Measurements from ENCODE around the gene TAS2R60. TPM values are rescaled to one million over a fixed set of nuclear protein-coding genes. Genes with fewer than 3 reads are reported as not detected.

The TAS2R60 gene
- total and polyA plus RNA-seq, 4 donors, result 0.05 to 1.0 TPM; not detected in 2

GRCh38 chr7:143459359-143459758 is 16.1 kb downstream of the TAS2R60 start:
- Histone ChIP-seq H3K4me3 (no peak overlapping the region), H3K9ac (ENCODE audit: insufficient read depth in 1 of 2, low read length in 2 of 2) (no peak overlapping the region), H3K27me3 (ENCODE audit: control insufficient read depth in 3 of 3, insufficient read depth in 3 of 3, low read length in 2 of 3) (no peaks in the 10 kb centered on the region), H3K9me3 (ENCODE audit: control insufficient read depth in 4 of 4, insufficient read depth in 3 of 4, low read length in 3 of 4) (peaks cover 0 to 2% (median under 1%) of the 10 kb centered on the region in 4 donors), H3K36me3 (ENCODE audit: control insufficient read depth in 4 of 4, insufficient read depth in 4 of 4, low read length in 4 of 4) (no peaks in the 10 kb centered on the region), H3K4me1 (ENCODE audit: control insufficient read depth in 5 of 5, insufficient read depth in 5 of 5, low read length in 5 of 5) (peaks cover 0 to 2% (median 0%) of the 10 kb centered on the region in 5 donors), H3K27ac (ENCODE audit: low read depth in 1 of 2, low read length in 1 of 2) (no peak overlapping the region)
- DNase-seq (no peak), ATAC-seq (ENCODE audit: insufficient read depth, low FRiP score) (no peak)
- WGBS, 2 donors, result 89 to 91% methylated on average over 1 of the region's 1 CpG
- TF ChIP-seq CTCF (IDR thresholded peaks at IDR 0.05; ENCODE audit: control extremely low read depth, extremely low read depth), result no peak

- WGBS, 2 donors, result 64 to 84% methylated on average over 4 of the region's 4 CpGs
- Histone ChIP-seq H3K9me3 (ENCODE audit: control insufficient read depth in 4 of 4, insufficient read depth in 3 of 4, low read length in 3 of 4) (peaks cover 0 to 2% (median under 1%) of the 10 kb centered on the region in 4 donors), H3K4me1 (ENCODE audit: control insufficient read depth in 5 of 5, insufficient read depth in 5 of 5, low read length in 5 of 5) (peaks cover 0 to 2% (median 0%) of the 10 kb centered on the region in 5 donors), H3K9ac (ENCODE audit: insufficient read depth in 1 of 2, low read length in 2 of 2) (no peak overlapping the region), H3K36me3 (ENCODE audit: control insufficient read depth in 4 of 4, insufficient read depth in 4 of 4, low read length in 4 of 4) (no peaks in the 10 kb centered on the region), H3K27ac (ENCODE audit: low read depth in 1 of 2, low read length in 1 of 2) (no peak overlapping the region), H3K4me3 (no peak overlapping the region), H3K27me3 (ENCODE audit: control insufficient read depth in 3 of 3, insufficient read depth in 3 of 3, low read length in 2 of 3) (no peaks in the 10 kb centered on the region)
- ATAC-seq (ENCODE audit: insufficient read depth, low FRiP score), result no peak
- DNase-seq, result peak in 1 of 3 donors; percentile 17
- TF ChIP-seq CTCF (IDR thresholded peaks at IDR 0.05; ENCODE audit: control extremely low read depth, extremely low read depth), result no peak
Observed at GRCh38 chr7:143460271-143460979, 17.2 kb downstream of the TAS2R60 start.

GRCh38 chr7:143462045-143462444 is 18.8 kb downstream of the TAS2R60 start:
- no peak for DNase-seq
- WGBS, 2 donors, result 84 to 94% methylated on average over 3 of the region's 3 CpGs

More at GRCh38 chr7:143462045-143462444, 18.8 kb downstream of the TAS2R60 start:
- Histone ChIP-seq H3K9me3 (ENCODE audit: control insufficient read depth in 4 of 4, insufficient read depth in 3 of 4, low read length in 3 of 4) (peaks cover 0 to 2% (median under 1%) of the 10 kb centered on the region in 4 donors), H3K27me3 (ENCODE audit: control insufficient read depth in 3 of 3, insufficient read depth in 3 of 3, low read length in 2 of 3) (no peaks in the 10 kb centered on the region), H3K27ac (ENCODE audit: low read depth in 1 of 2, low read length in 1 of 2) (no peak overlapping the region), H3K36me3 (ENCODE audit: control insufficient read depth in 4 of 4, insufficient read depth in 4 of 4, low read length in 4 of 4) (no peaks in the 10 kb centered on the region), H3K4me1 (ENCODE audit: control insufficient read depth in 5 of 5, insufficient read depth in 5 of 5, low read length in 5 of 5) (peaks cover 0 to 2% (median 0%) of the 10 kb centered on the region in 5 donors), H3K9ac (ENCODE audit: insufficient read depth in 1 of 2, low read length in 2 of 2) (no peak overlapping the region), H3K4me3 (no peak overlapping the region)
- no peak for ATAC-seq (ENCODE audit: insufficient read depth, low FRiP score)
- no peak for TF ChIP-seq CTCF (IDR thresholded peaks at IDR 0.05; ENCODE audit: control extremely low read depth, extremely low read depth)

Data from lung (tissue), 12 donors.